Stimulated activated CD4-positive, alpha-beta T cell treated with anti-CD3 and anti-CD28 coated beads, Interleukin-15, amount 100 ng/mL, for 48 hours (primary cell): ENCODE data around the gene CSAG1.
"Not testable (repeated sequence)": the region's sequence is repeated elsewhere in the genome, so short reads cannot be mapped to it uniquely, and the experiment has no call there.

Experiments
- DNase-seq, 2 donors: peaks; one replicate each; pipeline ENCODE4 v3.0.0-alpha.2; 2020; ENCODE audit warnings: low read depth in 2 of 2

CSAG1 gene

GRCh38 chrX:152700390-152700789 is 33.1 kb downstream of the CSAG1 start:
- not testable (repeated sequence) for DNase-seq

DNA sequence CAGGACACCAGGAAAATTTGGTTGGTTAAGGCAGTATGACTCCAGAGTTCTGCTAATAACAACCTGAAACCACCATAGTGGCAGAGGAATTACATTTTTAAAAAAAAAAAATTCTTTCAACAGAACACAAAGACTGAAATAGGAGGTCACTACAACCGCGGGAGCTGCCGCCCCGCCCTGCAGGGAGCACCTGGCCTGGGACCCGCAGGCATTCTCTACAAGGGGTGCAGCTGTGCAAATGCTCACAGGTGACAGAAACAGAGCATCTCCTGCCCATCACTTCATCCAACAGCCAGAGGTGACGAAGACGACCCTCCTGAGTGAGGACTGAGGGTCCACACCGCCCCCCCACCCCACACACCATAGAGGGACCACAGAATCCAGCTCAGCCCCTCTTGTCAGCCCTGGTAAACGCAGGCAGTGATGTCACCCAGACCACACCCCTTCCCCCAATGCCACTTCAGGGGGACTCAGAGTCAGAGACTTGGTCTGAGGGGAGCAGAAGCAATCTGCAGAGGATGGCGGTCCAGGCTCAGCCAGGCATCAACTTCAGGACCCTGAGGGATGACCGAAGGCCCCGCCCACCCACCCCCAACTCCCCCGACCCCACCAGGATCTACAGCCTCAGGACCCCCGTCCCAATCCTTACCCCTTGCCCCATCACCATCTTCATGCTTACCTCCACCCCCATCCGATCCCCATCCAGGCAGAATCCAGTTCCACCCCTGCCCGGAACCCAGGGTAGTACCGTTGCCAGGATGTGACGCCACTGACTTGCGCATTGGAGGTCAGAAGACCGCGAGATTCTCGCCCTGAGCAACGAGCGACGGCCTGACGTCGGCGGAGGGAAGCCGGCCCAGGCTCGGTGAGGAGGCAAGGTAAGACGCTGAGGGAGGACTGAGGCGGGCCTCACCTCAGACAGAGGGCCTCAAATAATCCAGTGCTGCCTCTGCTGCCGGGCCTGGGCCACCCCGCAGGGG is 35.3 kb downstream of the CSAG1 start, which contains the start of gene MAGEA3:
Gene MAGEA3 (plus strand): TSS at position 843 of the 980 bp plus-strand sequence. CDS start 2,039 bp downstream, outside the sequence.
- DNase-seq, result not testable (repeated sequence)

GRCh38 chrX:152681012-152681411 is 52.5 kb downstream of the CSAG1 start:
- not testable (repeated sequence) for DNase-seq
